DMS79 treated with DMSO at 0.1 percent for 48 hours (cell line): ENCODE results near the gene SNX22.
"Not testable (repeated sequence)": the region's sequence is repeated elsewhere in the genome, so short reads cannot be mapped to it uniquely, and the experiment has no call there.

Source experiments
- DNase-seq: peaks from one replicate; lab custom pipeline; 2025; lab: John Stamatoyannopoulos, UW

The SNX22 gene

GRCh38 chr15:64151727-64152506 is at the start of gene SNX22:
TSS of gene SNX22 (plus strand) at chr15:64151731. CDS start at chr15:64151776, 45 bp downstream.
- DNase-seq = no peak

GRCh38 chr15:64102497-64102896 is 49.0 kb upstream of the SNX22 start:
- DNase-seq = no peak

- no peak for DNase-seq
Observed at GRCh38 chr15:64105113-64105704, 46.3 kb upstream of the SNX22 start.

- DNase-seq = no peak
Observed at GRCh38 chr15:64107337-64107736, 44.2 kb upstream of the SNX22 start.

GRCh38 chr15:64110108-64110701 is 41.3 kb upstream of the SNX22 start:
- not testable (repeated sequence) for DNase-seq

- no peak for DNase-seq
Observed at GRCh38 chr15:64110950-64111678, 40.4 kb upstream of the SNX22 start.

- no peak for DNase-seq
Observed at GRCh38 chr15:64111679-64112050, 39.9 kb upstream of the SNX22 start.

GRCh38 chr15:64112073-64112772 is 39.3 kb upstream of the SNX22 start:
- no peak for DNase-seq

- no peak for DNase-seq
Observed at GRCh38 chr15:64112904-64113303, 38.6 kb upstream of the SNX22 start.

GRCh38 chr15:64117759-64118487 is 33.6 kb upstream of the SNX22 start:
- DNase-seq = no peak

- not testable (repeated sequence) for DNase-seq
Observed at GRCh38 chr15:64120322-64120721, 31.2 kb upstream of the SNX22 start.

- DNase-seq = no peak
Observed at GRCh38 chr15:64121614-64122013, 29.9 kb upstream of the SNX22 start.

- no peak for DNase-seq
Observed at GRCh38 chr15:64122444-64122843, 29.1 kb upstream of the SNX22 start.

- DNase-seq = no peak
Observed at GRCh38 chr15:64122936-64123351, 28.6 kb upstream of the SNX22 start.

GRCh38 chr15:64125978-64126377 is 25.6 kb upstream of the SNX22 start:
- DNase-seq = no peak

- no peak for DNase-seq
Observed at GRCh38 chr15:64127521-64128270, 23.8 kb upstream of the SNX22 start.

GRCh38 chr15:64130159-64130558 is 21.4 kb upstream of the SNX22 start:
- no peak for DNase-seq

GRCh38 chr15:64131547-64131946 is 20.0 kb upstream of the SNX22 start:
- no peak for DNase-seq

GRCh38 chr15:64132217-64132616 is 19.3 kb upstream of the SNX22 start:
- no peak for DNase-seq

- no peak for DNase-seq
Observed at GRCh38 chr15:64133623-64134344, 17.7 kb upstream of the SNX22 start.
